ENCODE data around the gene MAS1. TPM values are rescaled to one million over a fixed set of nuclear protein-coding genes. Genes with fewer than 3 reads are reported as not detected.

Gene MAS1
- total RNA-seq, 2 donors from 2014 or later: 0.17 TPM; not detected in 1

DNA sequence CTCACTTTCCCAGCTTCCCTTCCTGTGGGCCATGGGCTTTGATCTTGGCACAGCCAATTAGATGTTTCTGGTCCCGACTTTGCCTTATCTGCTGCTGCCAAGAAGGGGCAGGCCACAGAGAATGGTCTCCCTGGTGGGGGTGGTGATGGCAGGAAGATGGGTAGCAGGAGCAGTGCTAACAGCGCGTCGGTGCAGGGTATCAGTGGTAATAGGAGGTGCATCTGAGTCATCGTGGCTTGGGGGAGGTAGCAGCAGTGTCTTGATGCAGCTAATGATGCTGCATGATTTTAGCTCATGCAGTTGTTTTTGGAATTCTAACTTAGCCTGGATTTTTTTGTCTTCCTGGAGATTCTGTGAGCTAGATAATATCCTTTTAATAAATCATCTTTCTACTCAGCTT is 18.9 kb upstream of the MAS1 start:
- no peaks in the 10 kb centered on the region for H3K4me1 ChIP-seq (replicated peaks)
- H3K27me3 ChIP-seq (replicated peaks; ENCODE audit: insufficient read depth): no peaks in the 10 kb centered on the region
- no peak for DNase-seq (ENCODE audit: low spot score)
- H3K4me3 ChIP-seq: no peak overlapping the region
- 82% methylated on average over 5 of the region's 5 CpGs for WGBS
- TF ChIP-seq POLR2A (IDR thresholded peaks at IDR 0.05): no peak
- no peak for TF ChIP-seq POLR2AphosphoS5 (IDR thresholded peaks at IDR 0.05)
- TF ChIP-seq, protein P1, sequence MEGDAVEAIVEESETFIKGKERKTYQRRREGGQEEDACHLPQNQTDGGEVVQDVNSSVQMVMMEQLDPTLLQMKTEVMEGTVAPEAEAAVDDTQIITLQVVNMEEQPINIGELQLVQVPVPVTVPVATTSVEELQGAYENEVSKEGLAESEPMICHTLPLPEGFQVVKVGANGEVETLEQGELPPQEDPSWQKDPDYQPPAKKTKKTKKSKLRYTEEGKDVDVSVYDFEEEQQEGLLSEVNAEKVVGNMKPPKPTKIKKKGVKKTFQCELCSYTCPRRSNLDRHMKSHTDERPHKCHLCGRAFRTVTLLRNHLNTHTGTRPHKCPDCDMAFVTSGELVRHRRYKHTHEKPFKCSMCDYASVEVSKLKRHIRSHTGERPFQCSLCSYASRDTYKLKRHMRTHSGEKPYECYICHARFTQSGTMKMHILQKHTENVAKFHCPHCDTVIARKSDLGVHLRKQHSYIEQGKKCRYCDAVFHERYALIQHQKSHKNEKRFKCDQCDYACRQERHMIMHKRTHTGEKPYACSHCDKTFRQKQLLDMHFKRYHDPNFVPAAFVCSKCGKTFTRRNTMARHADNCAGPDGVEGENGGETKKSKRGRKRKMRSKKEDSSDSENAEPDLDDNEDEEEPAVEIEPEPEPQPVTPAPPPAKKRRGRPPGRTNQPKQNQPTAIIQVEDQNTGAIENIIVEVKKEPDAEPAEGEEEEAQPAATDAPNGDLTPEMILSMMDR (IDR thresholded peaks at IDR 0.05): no peak
- H3K9me3 ChIP-seq: no peaks in the 10 kb centered on the region
- H3K36me3 ChIP-seq: no peaks in the 10 kb centered on the region
- H3K27ac ChIP-seq: no peak overlapping the region
- intact Hi-C loops (cut with DNase I): no loop called here

DNA sequence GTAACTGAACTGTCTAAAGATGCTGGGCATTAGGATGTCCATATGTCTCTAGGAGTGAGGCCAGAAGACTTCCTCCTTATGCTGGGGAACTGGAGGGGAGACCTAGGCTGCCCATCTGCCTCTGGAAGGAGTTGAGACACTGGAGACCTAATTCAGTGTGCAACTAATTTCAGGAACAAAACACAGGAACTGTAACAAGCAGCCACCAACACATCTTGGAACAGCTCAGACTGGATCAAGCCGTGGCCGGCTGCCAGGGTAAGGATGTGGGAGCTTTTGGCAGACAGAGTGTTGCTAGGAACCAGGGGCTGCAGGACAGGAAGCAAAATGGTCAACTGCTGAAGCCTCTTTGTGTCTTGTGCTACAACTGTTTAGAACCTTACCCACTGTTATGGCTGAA is 16.4 kb upstream of the MAS1 start:
- intact Hi-C loops (cut with DNase I): no loop called here
- TF ChIP-seq POLR2AphosphoS5 (IDR thresholded peaks at IDR 0.05) (no peak), POLR2A (IDR thresholded peaks at IDR 0.05) (no peak)
- TF ChIP-seq, protein P1 (IDR thresholded peaks at IDR 0.05): no peak
- Histone ChIP-seq H3K36me3 (no peaks in the 10 kb centered on the region), H3K27me3 (replicated peaks; ENCODE audit: insufficient read depth) (no peaks in the 10 kb centered on the region), H3K27ac (no peak overlapping the region), H3K4me3 (no peak overlapping the region), H3K9me3 (no peaks in the 10 kb centered on the region), H3K4me1 (replicated peaks) (no peaks in the 10 kb centered on the region)
- no peak for DNase-seq (ENCODE audit: low spot score)
- WGBS: 9% methylated on average over 2 of the region's 2 CpGs

DNA sequence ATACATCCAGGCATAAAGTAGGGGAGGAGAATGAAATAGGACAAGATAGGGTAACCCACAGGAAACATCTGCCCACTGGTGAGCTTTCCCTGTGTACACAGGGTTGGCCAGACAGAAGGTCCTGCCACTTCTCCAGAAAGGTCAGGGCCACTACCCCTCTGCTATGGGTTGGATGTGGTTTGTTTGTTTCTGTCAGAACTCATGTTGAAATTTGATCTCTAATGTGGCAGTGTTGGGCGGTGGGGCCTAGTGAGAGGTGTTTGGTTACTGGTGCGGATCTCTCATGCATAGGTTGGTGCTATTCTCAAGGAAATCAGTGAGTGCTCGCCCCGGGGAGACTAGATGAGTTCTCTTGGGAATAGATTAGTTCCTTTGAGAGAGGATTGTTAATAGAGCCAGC is 15.6 kb upstream of the MAS1 start:
- WGBS: 73% methylated on average over 4 of the region's 4 CpGs
- H3K36me3 ChIP-seq: no peaks in the 10 kb centered on the region
- H3K27ac ChIP-seq: no peak overlapping the region
- no peak overlapping the region for H3K4me3 ChIP-seq
- intact Hi-C loops (cut with DNase I): no loop called here
- no peaks in the 10 kb centered on the region for H3K9me3 ChIP-seq
- no peaks in the 10 kb centered on the region for H3K27me3 ChIP-seq (replicated peaks; ENCODE audit: insufficient read depth)
- H3K4me1 ChIP-seq (replicated peaks): no peaks in the 10 kb centered on the region
- TF ChIP-seq, protein P1 (IDR thresholded peaks at IDR 0.05): no peak
- no peak for TF ChIP-seq POLR2AphosphoS5 (IDR thresholded peaks at IDR 0.05)
- DNase-seq (ENCODE audit: low spot score): no peak

DNA sequence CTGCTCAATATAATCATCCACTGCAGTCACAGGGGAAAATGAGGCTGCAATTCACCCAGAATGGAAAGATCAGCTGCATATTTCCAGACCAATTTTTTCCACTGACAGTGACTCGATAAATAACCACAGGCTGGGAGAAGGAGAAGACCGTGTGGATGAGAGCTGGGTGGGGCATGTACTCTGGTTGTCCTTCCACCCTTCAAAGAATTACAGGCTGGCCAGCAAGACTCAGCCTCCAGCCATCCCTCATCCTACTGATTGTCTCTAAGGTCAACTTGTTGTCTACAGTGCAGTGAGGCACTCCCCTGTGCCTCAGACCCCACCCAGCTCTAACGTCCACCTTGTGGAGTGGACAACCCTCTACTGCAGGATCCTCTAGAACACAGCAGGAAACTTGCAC is 14.5 kb upstream of the MAS1 start:
- no peaks in the 10 kb centered on the region for H3K27me3 ChIP-seq (replicated peaks; ENCODE audit: insufficient read depth)
- no peaks in the 10 kb centered on the region for H3K9me3 ChIP-seq
- TF ChIP-seq POLR2A (IDR thresholded peaks at IDR 0.05) (no peak), POLR2AphosphoS5 (IDR thresholded peaks at IDR 0.05) (no peak)
- TF ChIP-seq, protein P1 (IDR thresholded peaks at IDR 0.05): no peak
- no peak overlapping the region for H3K27ac ChIP-seq
- no peaks in the 10 kb centered on the region for H3K4me1 ChIP-seq (replicated peaks)
- no peak overlapping the region for H3K4me3 ChIP-seq
- 92% methylated on average over 3 of the region's 3 CpGs for WGBS
- H3K36me3 ChIP-seq: no peaks in the 10 kb centered on the region
- intact Hi-C loops (cut with DNase I): no loop called here
- no peak for DNase-seq (ENCODE audit: low spot score)

DNA sequence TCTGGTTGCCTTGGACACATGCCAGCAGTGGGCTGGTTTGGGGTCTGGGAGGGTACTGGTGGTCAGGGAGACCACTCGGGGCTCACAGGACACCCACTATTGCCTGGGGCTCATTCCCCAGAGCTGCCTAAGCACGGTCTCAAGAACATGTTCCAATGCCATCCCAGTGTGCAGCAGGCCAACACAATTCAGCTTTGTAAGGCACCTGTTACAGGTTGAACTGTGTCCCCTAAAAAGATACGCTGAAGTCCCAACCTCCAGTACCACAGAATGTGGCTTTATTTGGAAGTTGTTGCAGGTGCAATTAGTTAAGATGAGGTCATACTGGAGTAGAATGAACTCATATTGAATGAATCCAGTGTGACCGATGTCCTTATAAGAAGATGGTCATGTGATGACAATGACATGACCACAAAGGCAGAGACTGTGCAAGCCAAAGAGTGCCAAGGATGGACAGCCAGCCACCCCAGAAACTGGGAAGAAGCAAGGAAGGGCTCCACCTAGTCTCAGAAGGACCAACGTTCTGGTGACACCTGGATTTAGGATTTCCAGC is 13.5 kb upstream of the MAS1 start:
- DNase-seq (ENCODE audit: low spot score): no peak
- 83% methylated on average over 5 of the region's 5 CpGs for WGBS
- H3K27me3 ChIP-seq (replicated peaks; ENCODE audit: insufficient read depth): no peaks in the 10 kb centered on the region
- H3K4me1 ChIP-seq (replicated peaks): no peaks in the 10 kb centered on the region
- no peak overlapping the region for H3K4me3 ChIP-seq
- TF ChIP-seq, protein P1 (IDR thresholded peaks at IDR 0.05): no peak
- no peak for TF ChIP-seq POLR2A (IDR thresholded peaks at IDR 0.05)
- TF ChIP-seq POLR2AphosphoS5 (IDR thresholded peaks at IDR 0.05): no peak
- intact Hi-C loops (cut with DNase I): no loop called here
- H3K9me3 ChIP-seq: no peaks in the 10 kb centered on the region
- no peaks in the 10 kb centered on the region for H3K36me3 ChIP-seq
- no peak overlapping the region for H3K27ac ChIP-seq

All from prostate gland (tissue), 2 donors.